ENCODE measurements around the gene KIF11. TPM values are rescaled to one million over a fixed set of nuclear protein-coding genes. Genes with fewer than 3 reads are reported as not detected.
"Not testable (repeated sequence)": the region's sequence is repeated elsewhere in the genome, so short reads cannot be mapped to it uniquely, and the experiment has no call there.

Gene KIF11
- total and polyA plus RNA-seq, 5 donors, result 0.31 to 1.7 (median 0.96) TPM

- H3K27ac ChIP-seq (ENCODE audit: low read length); H3K4me3 ChIP-seq (ENCODE audit: low read length); H3K9me3 ChIP-seq (ENCODE audit: control insufficient read depth, low read length); H3K27me3 ChIP-seq (ENCODE audit: control insufficient read depth, insufficient read depth); H3K4me1 ChIP-seq (ENCODE audit: control insufficient read depth, insufficient read depth, low read length); DNase-seq; ATAC-seq: not testable (repeated sequence)
- intact Hi-C loops (cut with DNase I), result loop anchor here in 2 of 4 donors (5.0 kb wide), 1 partner anchor 52 kb away; no protein-coding TSS in a partner anchor
- WGBS, result 97% methylated on average over 5 of the region's 5 CpGs
Observed at GRCh38 chr10:92569663-92570062, 23.3 kb upstream of the KIF11 start.

- Histone ChIP-seq H3K9me3 (ENCODE audit: control insufficient read depth, low read length) (no peaks in the 10 kb centered on the region), H3K27me3 (ENCODE audit: control insufficient read depth, insufficient read depth) (no peaks in the 10 kb centered on the region), H3K27ac (ENCODE audit: low read length) (no peak overlapping the region), H3K4me1 (ENCODE audit: control insufficient read depth, insufficient read depth, low read length) (peaks cover 5% of the 10 kb centered on the region), H3K4me3 (ENCODE audit: low read length) (no peak overlapping the region)
- DNase-seq, result no peak
- intact Hi-C loops (cut with DNase I), result loop anchor here (2.0 to 5.0 kb wide), 3 partner anchors 53 to 55 kb away; no protein-coding TSS in a partner anchor
- WGBS, result 49% methylated on average over 2 of the region's 2 CpGs
- ATAC-seq, result no peak
Observed at GRCh38 chr10:92571649-92572048, 21.3 kb upstream of the KIF11 start.

- no peak for DNase-seq
- ATAC-seq, result no peak
- Histone ChIP-seq H3K27me3 (ENCODE audit: control insufficient read depth, insufficient read depth) (no peaks in the 10 kb centered on the region), H3K4me3 (ENCODE audit: low read length) (peak overlapping the region; percentile 97), H3K27ac (ENCODE audit: low read length) (no peak overlapping the region), H3K9me3 (ENCODE audit: control insufficient read depth, low read length) (no peaks in the 10 kb centered on the region), H3K4me1 (ENCODE audit: control insufficient read depth, insufficient read depth, low read length) (peaks cover 5% of the 10 kb centered on the region)
- WGBS, result 56% methylated on average over 8 of the region's 8 CpGs
- intact Hi-C loops (cut with DNase I), result loop anchor here (2.0 to 5.0 kb wide), 3 partner anchors 54 to 56 kb away; no protein-coding TSS in a partner anchor
Observed at GRCh38 chr10:92572362-92573090, 20.4 kb upstream of the KIF11 start.

GRCh38 chr10:92573091-92573797, 19.7 kb upstream of the KIF11 start:
- DNase-seq (peak in 1 of 3 donors; percentile 63), ATAC-seq (peak in 1 of 2 donors; percentile 24)
- WGBS, result under 1% methylated on average over 56 of the region's 56 CpGs
- Histone ChIP-seq H3K4me3 (ENCODE audit: low read length) (peak overlapping the region; percentile 97), H3K27ac (ENCODE audit: low read length) (peak overlapping the region; percentile 91), H3K9me3 (ENCODE audit: control insufficient read depth, low read length) (no peaks in the 10 kb centered on the region), H3K27me3 (ENCODE audit: control insufficient read depth, insufficient read depth) (no peaks in the 10 kb centered on the region), H3K4me1 (ENCODE audit: control insufficient read depth, insufficient read depth, low read length) (peaks cover 5% of the 10 kb centered on the region)
- intact Hi-C loops (cut with DNase I), result loop anchor here (2.0 to 5.0 kb wide), 3 partner anchors 54 to 56 kb away; no protein-coding TSS in a partner anchor

GRCh38 chr10:92573798-92574547, 19.0 kb upstream of the KIF11 start, which contains the start of gene IDE:
Gene IDE, minus strand, starts transcription at chr10:92574093. Its CDS starts 74 bp downstream, at chr10:92574019.
- peak; percentile 88 to 95 (median 94) for DNase-seq
- under 1% methylated on average over 80 of the region's 80 CpGs for WGBS
- Histone ChIP-seq H3K9me3 (ENCODE audit: control insufficient read depth, low read length) (no peaks in the 10 kb centered on the region), H3K4me1 (ENCODE audit: control insufficient read depth, insufficient read depth, low read length) (peaks cover 5% of the 10 kb centered on the region), H3K27me3 (ENCODE audit: control insufficient read depth, insufficient read depth) (no peaks in the 10 kb centered on the region), H3K4me3 (ENCODE audit: low read length) (peak within 1 kb of the TSS; percentile 97), H3K27ac (ENCODE audit: low read length) (peak within 1 kb of the TSS; percentile 91)
- intact Hi-C loops (cut with DNase I), result loop anchor here (2.0 to 5.0 kb wide), 3 partner anchors 55 to 57 kb away; no protein-coding TSS in a partner anchor
- peak; percentile 95 to 97 for ATAC-seq

GRCh38 chr10:92574548-92575261, 18.2 kb upstream of the KIF11 start:
- DNase-seq, result no peak
- H3K9me3 ChIP-seq (ENCODE audit: control insufficient read depth, low read length), result no peaks in the 10 kb centered on the region
- WGBS, result 8% methylated on average over 22 of the region's 22 CpGs
- peaks cover 5% of the 10 kb centered on the region for H3K4me1 ChIP-seq (ENCODE audit: control insufficient read depth, insufficient read depth, low read length)
- H3K27ac ChIP-seq (ENCODE audit: low read length), result peak overlapping the region; percentile 91
- intact Hi-C loops (cut with DNase I), result loop anchor here in 2 of 4 donors (5.0 kb wide), 1 partner anchor 57 kb away; no protein-coding TSS in a partner anchor
- ATAC-seq, result no peak
- no peaks in the 10 kb centered on the region for H3K27me3 ChIP-seq (ENCODE audit: control insufficient read depth, insufficient read depth)
- H3K4me3 ChIP-seq (ENCODE audit: low read length), result peak overlapping the region; percentile 97

- Histone ChIP-seq H3K27ac (ENCODE audit: low read length) (no peak overlapping the region), H3K9me3 (ENCODE audit: control insufficient read depth, low read length) (no peaks in the 10 kb centered on the region), H3K4me3 (ENCODE audit: low read length) (no peak overlapping the region), H3K4me1 (ENCODE audit: control insufficient read depth, insufficient read depth, low read length) (peaks cover 5% of the 10 kb centered on the region), H3K27me3 (ENCODE audit: control insufficient read depth, insufficient read depth) (no peaks in the 10 kb centered on the region)
- DNase-seq (no peak), ATAC-seq (no peak)
- intact Hi-C loops (cut with DNase I), result no loop called here
Observed at GRCh38 chr10:92575961-92576360, 17.0 kb upstream of the KIF11 start.

GRCh38 chr10:92582347-92582746, 10.6 kb upstream of the KIF11 start:
- 92% methylated on average over 6 of the region's 6 CpGs for WGBS
- intact Hi-C loops (cut with DNase I); H3K27ac ChIP-seq (ENCODE audit: low read length); ATAC-seq; H3K4me3 ChIP-seq (ENCODE audit: low read length); H3K4me1 ChIP-seq (ENCODE audit: control insufficient read depth, insufficient read depth, low read length); H3K27me3 ChIP-seq (ENCODE audit: control insufficient read depth, insufficient read depth); DNase-seq; H3K9me3 ChIP-seq (ENCODE audit: control insufficient read depth, low read length): not testable (repeated sequence)

- Histone ChIP-seq H3K4me3 (ENCODE audit: low read length) (peak overlapping the region; percentile 81), H3K4me1 (ENCODE audit: control insufficient read depth, insufficient read depth, low read length) (no peaks in the 10 kb centered on the region), H3K27me3 (ENCODE audit: control insufficient read depth, insufficient read depth) (no peaks in the 10 kb centered on the region), H3K9me3 (ENCODE audit: control insufficient read depth, low read length) (no peaks in the 10 kb centered on the region), H3K27ac (ENCODE audit: low read length) (peak overlapping the region; percentile 99)
- DNase-seq (peak; percentile 50 to 75 (median 71)), ATAC-seq (peak; percentile 4 to 26)
- WGBS, result 34% methylated on average over 19 of the region's 19 CpGs
- intact Hi-C loops (cut with DNase I), result no loop called here
Observed at GRCh38 chr10:92590623-92591549, 2.0 kb upstream of the KIF11 start.

Data from right cardiac atrium (tissue), 5 donors.